Cardiac fibroblast (primary cell): ENCODE measurements around the gene SCYL3.
"Not testable (repeated sequence)": the region's sequence is repeated elsewhere in the genome, so short reads cannot be mapped to it uniquely, and the experiment has no call there.

Experiments used
- DNase-seq, 2 donors: peaks; one replicate each; pipeline versions ENCODE4 v3.0.0 to v3.0.0-alpha.2; 2010; ENCODE audit warnings: low read depth in 2 of 2
- H3K4me3 ChIP-seq, 2 donors: replicated peaks in 1 of 2; 1 replicate in 1 of 2; 2 replicates in 1 of 2; pipeline ENCODE4 v1.5.1; 2011; ENCODE audit warnings: low read depth in 2 of 2, low read length in 2 of 2, mild to moderate bottlenecking in 2 of 2, moderate library complexity in 1 of 2
- CTCF ChIP-seq: IDR thresholded peaks from one replicate; pipeline ENCODE4 v1.5.1; 2011; ENCODE audit warnings: low read depth, mild to moderate bottlenecking, low read length, inconsistent platforms

SCYL3 gene

GRCh38 chr1:169821500-169821899 lies 72.2 kb downstream of the SCYL3 start:
- TF ChIP-seq CTCF = no peak
- no peak for DNase-seq
- no peak overlapping the region for H3K4me3 ChIP-seq

GRCh38 chr1:169816617-169817016 lies 77.1 kb downstream of the SCYL3 start:
- no peak for DNase-seq
- no peak overlapping the region for H3K4me3 ChIP-seq
- TF ChIP-seq CTCF = no peak

GRCh38 chr1:169814265-169814664 lies 79.4 kb downstream of the SCYL3 start:
- no peak overlapping the region for H3K4me3 ChIP-seq
- no peak for DNase-seq

GRCh38 chr1:169812131-169812530 lies 81.6 kb downstream of the SCYL3 start:
- no peak overlapping the region for H3K4me3 ChIP-seq
- peak in 1 of 2 donors; percentile 15 for DNase-seq
- no peak for TF ChIP-seq CTCF

More at GRCh38 chr1:169814265-169814664, 79.4 kb downstream of the SCYL3 start:
- TF ChIP-seq CTCF = no peak

- not testable (repeated sequence) for DNase-seq, H3K4me3 ChIP-seq
Observed at GRCh38 chr1:169811418-169812035, 82.2 kb downstream of the SCYL3 start.

- peak; percentile 63 to 66 for DNase-seq
- H3K4me3 ChIP-seq = no peak overlapping the region
Observed at GRCh38 chr1:169809370-169810095, 84.2 kb downstream of the SCYL3 start.

GRCh38 chr1:169804941-169805340 lies 88.8 kb downstream of the SCYL3 start:
- TF ChIP-seq CTCF = no peak
- DNase-seq = no peak

More at GRCh38 chr1:169809370-169810095, 84.2 kb downstream of the SCYL3 start:
- peak; percentile 26 for TF ChIP-seq CTCF

More at GRCh38 chr1:169804941-169805340, 88.8 kb downstream of the SCYL3 start:
- H3K4me3 ChIP-seq = no peak overlapping the region
